Measurements from ENCODE around the gene EZH1.

EZH1 gene

GRCh38 chr17:42653179-42654124 is 91.4 kb downstream of the EZH1 start:
- peak; percentile 82 for DNase-seq (ENCODE audit: low spot score)
- peak overlapping the region; percentile 57 for H3K4me3 ChIP-seq
- peak overlapping the region; percentile 72 to 75 for H3K27ac ChIP-seq
- TF ChIP-seq, protein P1, sequence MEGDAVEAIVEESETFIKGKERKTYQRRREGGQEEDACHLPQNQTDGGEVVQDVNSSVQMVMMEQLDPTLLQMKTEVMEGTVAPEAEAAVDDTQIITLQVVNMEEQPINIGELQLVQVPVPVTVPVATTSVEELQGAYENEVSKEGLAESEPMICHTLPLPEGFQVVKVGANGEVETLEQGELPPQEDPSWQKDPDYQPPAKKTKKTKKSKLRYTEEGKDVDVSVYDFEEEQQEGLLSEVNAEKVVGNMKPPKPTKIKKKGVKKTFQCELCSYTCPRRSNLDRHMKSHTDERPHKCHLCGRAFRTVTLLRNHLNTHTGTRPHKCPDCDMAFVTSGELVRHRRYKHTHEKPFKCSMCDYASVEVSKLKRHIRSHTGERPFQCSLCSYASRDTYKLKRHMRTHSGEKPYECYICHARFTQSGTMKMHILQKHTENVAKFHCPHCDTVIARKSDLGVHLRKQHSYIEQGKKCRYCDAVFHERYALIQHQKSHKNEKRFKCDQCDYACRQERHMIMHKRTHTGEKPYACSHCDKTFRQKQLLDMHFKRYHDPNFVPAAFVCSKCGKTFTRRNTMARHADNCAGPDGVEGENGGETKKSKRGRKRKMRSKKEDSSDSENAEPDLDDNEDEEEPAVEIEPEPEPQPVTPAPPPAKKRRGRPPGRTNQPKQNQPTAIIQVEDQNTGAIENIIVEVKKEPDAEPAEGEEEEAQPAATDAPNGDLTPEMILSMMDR (IDR thresholded peaks at IDR 0.05): no peak

DNA sequence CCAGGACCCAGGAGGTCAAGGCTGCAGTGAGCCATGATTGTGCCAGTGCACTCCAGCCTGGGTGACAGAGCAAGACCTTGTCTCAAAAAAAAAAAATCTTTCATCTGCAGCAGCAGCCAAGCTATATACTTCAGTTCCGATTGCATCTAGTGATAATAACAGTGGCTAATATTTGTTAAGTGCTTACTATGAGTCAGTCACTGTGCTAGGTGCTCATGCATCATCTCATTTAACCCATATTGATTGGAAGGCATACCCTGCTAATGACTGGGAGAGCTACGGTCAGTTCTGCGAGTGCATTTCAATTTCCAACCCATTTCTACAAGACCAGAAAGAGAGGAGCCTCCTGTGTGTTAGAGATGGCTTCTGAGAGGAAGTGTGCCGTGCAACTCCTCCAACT is 93.4 kb downstream of the EZH1 start:
- Histone ChIP-seq H3K27ac (no peak overlapping the region), H3K4me3 (no peak overlapping the region)
- TF ChIP-seq, protein P1 (IDR thresholded peaks at IDR 0.05): no peak
- no peak for DNase-seq (ENCODE audit: low spot score)
